HEK293T (cell line): ENCODE results near the gene TADA3.

Experiments
- CTCF ChIA-PET: fragments of 350-600 bp; formaldehyde crosslinking; extraction: SDS; loops from one replicate; lab custom pipeline; 2021; ENCODE audit warnings: antibody characterized with exemption, inconsistent platforms; lab: Yijun Ruan, JAX
- POLR2A ChIA-PET: fragments of 350-600 bp; formaldehyde crosslinking; extraction: SDS; loops from one replicate; lab custom pipeline; 2020; ENCODE audit warnings: antibody characterized with exemption, inconsistent platforms; lab: Yijun Ruan, JAX
- DNase-seq: peaks from one replicate; pipeline ENCODE4 v3.0.0; 2012; ENCODE audit warnings: mixed read lengths; ENCODE audit errors: extremely low spot score
- ARNT ChIP-seq: fragments of 450-650 bp; IDR thresholded peaks from 2 replicates; pipeline ENCODE4 v1.6.1; 2017; ENCODE audit warnings: mild to moderate bottlenecking
- BHLHE40 ChIP-seq: fragments of 450-650 bp; IDR thresholded peaks from 2 replicates; pipeline ENCODE4 v1.6.1; 2016; ENCODE audit warnings: mild to moderate bottlenecking, moderate library complexity, borderline replicate concordance
- CTBP1 ChIP-seq: fragments of 450-650 bp; IDR thresholded peaks from 2 replicates; pipeline ENCODE4 v1.6.1; 2016; ENCODE audit warnings: borderline replicate concordance
- ELF4 ChIP-seq: fragments of 450-650 bp; IDR thresholded peaks from 2 replicates; pipeline ENCODE4 v1.6.1; 2017; ENCODE audit warnings: antibody characterized with exemption
- FOXA1 ChIP-seq: fragments of 450-650 bp; IDR thresholded peaks from 2 replicates; pipeline ENCODE4 v1.6.1; 2016; ENCODE audit warnings: mild to moderate bottlenecking
- FOXK2 ChIP-seq: fragments of 450-650 bp; IDR thresholded peaks from 2 replicates; pipeline ENCODE4 v1.6.1; 2016; ENCODE audit warnings: mild to moderate bottlenecking
- FOXM1 ChIP-seq: fragments of 450-650 bp; IDR thresholded peaks from 2 replicates; pipeline ENCODE4 v1.6.1; 2017; ENCODE audit warnings: mild to moderate bottlenecking, borderline replicate concordance
- HDGF ChIP-seq: fragments of 450-650 bp; IDR thresholded peaks from 2 replicates; pipeline ENCODE4 v1.6.1; 2017; ENCODE audit warnings: antibody characterized with exemption, borderline replicate concordance
- L3MBTL2 ChIP-seq: fragments of 450-650 bp; conservative IDR thresholded peaks from 2 replicates; pipeline ENCODE4 v1.6.1; 2016; ENCODE audit warnings: mild to moderate bottlenecking
- LEF1 ChIP-seq: fragments of 450-650 bp; IDR thresholded peaks from 2 replicates; pipeline ENCODE4 v1.6.1; 2017; ENCODE audit warnings: mild to moderate bottlenecking, borderline replicate concordance
- NFRKB ChIP-seq: fragments of 450-650 bp; IDR thresholded peaks from 2 replicates; pipeline ENCODE4 v1.6.1; 2016; ENCODE audit warnings: mild to moderate bottlenecking, moderate library complexity
- PKNOX1 ChIP-seq: fragments of 450-650 bp; IDR thresholded peaks from 2 replicates; pipeline ENCODE4 v1.6.1; 2016
- SP1 ChIP-seq: fragments of 450-650 bp; IDR thresholded peaks from 2 replicates; pipeline ENCODE4 v1.6.1; 2017
- SUZ12 ChIP-seq: fragments of 450-650 bp; IDR thresholded peaks from 2 replicates; pipeline ENCODE4 v1.6.1; 2016; ENCODE audit warnings: mild to moderate bottlenecking
- TARDBP ChIP-seq: fragments of 450-650 bp; IDR thresholded peaks from 2 replicates; pipeline ENCODE4 v1.6.1; 2016
- ZNF384 ChIP-seq: fragments of 450-650 bp; IDR thresholded peaks from 2 replicates; pipeline ENCODE4 v1.6.1; 2016

Gene TADA3

GRCh38 chr3:9810846-9811245 is 18.6 kb upstream of the TADA3 start:
- no peak for TF ChIP-seq TARDBP
- TF ChIP-seq FOXK2 = no peak
- TF ChIP-seq CTBP1 = no peak
- TF ChIP-seq ELF4 = no peak
- TF ChIP-seq FOXM1 = no peak
- TF ChIP-seq ARNT = no peak
- no peak for TF ChIP-seq SP1
- no peak for TF ChIP-seq L3MBTL2
- ChIA-PET POLR2A (no interaction called here), CTCF (no interaction called here)
- DNase-seq = no peak

GRCh38 chr3:9810433-9810770 is 18.1 kb upstream of the TADA3 start:
- DNase-seq = no peak
- no peak for TF ChIP-seq LEF1
- no peak for TF ChIP-seq FOXM1
- no peak for TF ChIP-seq L3MBTL2
- TF ChIP-seq ZNF384 = no peak
- no peak for TF ChIP-seq SUZ12
- TF ChIP-seq TARDBP = no peak
- TF ChIP-seq SP1 = no peak
- TF ChIP-seq ELF4 = no peak
- no peak for TF ChIP-seq FOXA1
- TF ChIP-seq FOXK2 = no peak
- no peak for TF ChIP-seq HDGF
- no peak for TF ChIP-seq BHLHE40
- CTCF ChIA-PET = no interaction called here
- POLR2A ChIA-PET = no interaction called here

- TF ChIP-seq SP1 = no peak
- TF ChIP-seq TARDBP = no peak
- no peak for TF ChIP-seq FOXK2
- TF ChIP-seq LEF1 = no peak
- no peak for TF ChIP-seq FOXM1
- ChIA-PET POLR2A (no interaction called here), CTCF (no interaction called here)
- no peak for DNase-seq
Observed at GRCh38 chr3:9809615-9810432, 17.6 kb upstream of the TADA3 start, which contains the start of gene TTLL3. TSS of gene TTLL3 (plus strand) at chr3:9810262. CDS start at chr3:9810662, 400 bp downstream.

- TF ChIP-seq SUZ12 (no peak), L3MBTL2 (no peak)
- ChIA-PET POLR2A (no interaction called here), CTCF (no interaction called here)
- DNase-seq = no peak
Observed at GRCh38 chr3:9809239-9809614, 17.0 kb upstream of the TADA3 start.

- POLR2A ChIA-PET = interaction anchor here (4.3 kb wide), 1 partner anchor 16 kb away, joined by 14 read pairs; the partner anchor contains the start of genes ARPC4 and TADA3
- CTCF ChIA-PET = interaction anchor here (0.7 kb wide), 1 partner anchor 434 kb away, joined by 3 read pairs; no protein-coding TSS in a partner anchor
Observed at GRCh38 chr3:9808345-9809037, 16.2 kb upstream of the TADA3 start.

GRCh38 chr3:9807981-9808344 is 15.7 kb upstream of the TADA3 start:
- no peak for DNase-seq
- POLR2A ChIA-PET = interaction anchor here (4.3 kb wide), 1 partner anchor 15 kb away, joined by 14 read pairs; the partner anchor contains the start of genes ARPC4 and TADA3
- TF ChIP-seq ZNF384 (no peak), SP1 (no peak), L3MBTL2 (no peak), NFRKB (no peak), BHLHE40 (no peak), ELF4 (no peak), FOXK2 (no peak)
- CTCF ChIA-PET = interaction anchor here (0.7 kb wide), 1 partner anchor 434 kb away, joined by 3 read pairs; no protein-coding TSS in a partner anchor

More at GRCh38 chr3:9808345-9809037, 16.2 kb upstream of the TADA3 start:
- no peak for TF ChIP-seq CTBP1
- TF ChIP-seq TARDBP = no peak
- TF ChIP-seq BHLHE40 = no peak
- no peak for TF ChIP-seq NFRKB
- no peak for TF ChIP-seq HDGF
- TF ChIP-seq FOXK2 = no peak
- TF ChIP-seq FOXA1 = no peak
- TF ChIP-seq SUZ12 = no peak
- TF ChIP-seq PKNOX1 = 0 out of 2 replicates have a peak, but pooled peaks have one; percentile 38
- peak; percentile 48 for DNase-seq

- TF ChIP-seq L3MBTL2 = no peak
- no peak for TF ChIP-seq LEF1
- no peak for TF ChIP-seq TARDBP
- TF ChIP-seq BHLHE40 = no peak
- TF ChIP-seq FOXM1 = no peak
- TF ChIP-seq HDGF = no peak
- no peak for TF ChIP-seq ELF4
- TF ChIP-seq ZNF384 = no peak
- CTCF ChIA-PET = no interaction called here
- POLR2A ChIA-PET = interaction anchor here (1.8 to 4.3 kb wide), 2 partner anchors 11 to 14 kb away, joined by 4 to 14 read pairs; partner anchors contain the start of genes ARPC4 and TADA3
- DNase-seq = no peak
Observed at GRCh38 chr3:9806688-9807589, 14.7 kb upstream of the TADA3 start.
